HUES48 (cell line): Measurements from ENCODE around the gene ASB7.

Experiments used
- H3K27ac ChIP-seq: one replicate; pipeline ENCODE4 v1.7.0; 2013; ENCODE audit warnings: low read depth, low read length, inconsistent platforms
- H3K27me3 ChIP-seq: 2 replicates; pipeline ENCODE4 v1.6.1; 2013; ENCODE audit warnings: mild to moderate bottlenecking, low read length; ENCODE audit not compliant: control insufficient read depth, insufficient read depth
- H3K36me3 ChIP-seq: 2 replicates; pipeline ENCODE4 v1.6.1; 2013; ENCODE audit warnings: low read length; ENCODE audit not compliant: control insufficient read depth, insufficient read depth
- H3K4me1 ChIP-seq: 2 replicates; pipeline ENCODE4 v1.6.1; 2013; ENCODE audit warnings: mild to moderate bottlenecking, low read length; ENCODE audit not compliant: control insufficient read depth, insufficient read depth
- H3K4me3 ChIP-seq: 2 replicates; pipeline ENCODE4 v1.5.1; 2013; ENCODE audit warnings: mild to moderate bottlenecking, low read depth, low read length
- H3K9ac ChIP-seq: 2 replicates; pipeline ENCODE4 v1.6.1; 2013; ENCODE audit warnings: mild to moderate bottlenecking, low read depth, low read length, moderate library complexity
- H3K9me3 ChIP-seq: 2 replicates; pipeline ENCODE4 v1.6.1; 2013; ENCODE audit warnings: low read length; ENCODE audit not compliant: control insufficient read depth, insufficient read depth

ASB7 gene

GRCh38 chr15:100692671-100693070 lies 90.3 kb downstream of the ASB7 start:
- Histone ChIP-seq H3K36me3 (no peaks in the 10 kb centered on the region), H3K9me3 (no peaks in the 10 kb centered on the region), H3K4me3 (no peak overlapping the region), H3K9ac (no peak overlapping the region), H3K27ac (no peak overlapping the region), H3K27me3 (no peaks in the 10 kb centered on the region), H3K4me1 (peaks cover 6% of the 10 kb centered on the region)

DNA sequence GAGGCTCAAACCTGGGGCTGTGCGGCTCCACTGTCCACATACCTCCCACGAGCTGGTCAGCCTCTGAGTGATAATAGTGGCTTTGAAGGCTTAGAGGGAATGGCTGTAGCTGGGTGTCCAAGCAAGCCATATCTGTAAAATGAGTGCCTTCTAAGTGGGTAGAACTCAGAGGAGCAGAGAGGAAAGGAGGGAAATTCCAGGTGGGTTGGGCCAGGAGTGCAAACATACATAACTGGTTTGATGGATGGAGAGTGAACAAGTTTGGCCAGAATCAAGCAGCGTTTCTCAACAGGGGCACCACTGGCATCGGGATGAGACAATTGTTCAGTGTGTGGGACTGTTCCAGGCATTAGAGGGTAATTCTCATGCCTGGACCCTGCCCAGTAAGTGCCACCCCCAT lies 91.1 kb downstream of the ASB7 start:
- Histone ChIP-seq H3K9me3 (no peaks in the 10 kb centered on the region), H3K9ac (no peak overlapping the region), H3K36me3 (no peaks in the 10 kb centered on the region), H3K4me1 (no peaks in the 10 kb centered on the region), H3K4me3 (no peak overlapping the region), H3K27ac (no peak overlapping the region), H3K27me3 (no peaks in the 10 kb centered on the region)

- Histone ChIP-seq H3K27ac (no peak overlapping the region), H3K4me1 (no peaks in the 10 kb centered on the region), H3K27me3 (no peaks in the 10 kb centered on the region), H3K9ac (no peak overlapping the region), H3K36me3 (no peaks in the 10 kb centered on the region), H3K9me3 (no peaks in the 10 kb centered on the region), H3K4me3 (no peak overlapping the region)
These were observed 92.1 kb downstream of the ASB7 start for GRCh38 chr15:100694381-100695021.

DNA sequence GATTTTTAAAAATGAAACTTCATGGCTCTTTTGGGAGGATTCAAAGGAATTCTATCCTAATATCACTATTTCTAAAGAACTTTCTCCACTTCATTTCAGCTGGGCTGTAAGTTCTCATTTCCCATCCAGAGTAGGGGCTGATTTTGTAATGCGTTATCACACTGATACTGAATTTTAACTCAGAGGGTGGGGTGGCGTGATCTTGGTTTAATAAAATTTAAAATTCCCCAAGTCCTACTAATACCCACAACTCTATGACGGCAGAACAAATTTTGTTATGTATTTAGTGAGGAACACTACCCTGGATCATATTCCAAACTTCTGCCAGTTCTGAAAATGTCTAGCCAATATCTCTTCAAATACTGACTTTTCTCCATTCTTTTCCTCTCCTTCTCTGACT lies 92.7 kb downstream of the ASB7 start:
- H3K9ac ChIP-seq: no peak overlapping the region
- H3K9me3 ChIP-seq: no peaks in the 10 kb centered on the region
- H3K4me1 ChIP-seq: no peaks in the 10 kb centered on the region
- no peak overlapping the region for H3K27ac ChIP-seq
- H3K4me3 ChIP-seq: no peak overlapping the region
- no peaks in the 10 kb centered on the region for H3K27me3 ChIP-seq
- H3K36me3 ChIP-seq: no peaks in the 10 kb centered on the region

- Histone ChIP-seq H3K9ac (no peak overlapping the region), H3K4me3 (no peak overlapping the region), H3K36me3 (no peaks in the 10 kb centered on the region), H3K4me1 (no peaks in the 10 kb centered on the region), H3K27ac (no peak overlapping the region), H3K27me3 (no peaks in the 10 kb centered on the region), H3K9me3 (no peaks in the 10 kb centered on the region)
These were observed 94.1 kb downstream of the ASB7 start for GRCh38 chr15:100696452-100696851.
